GM12878 (cell line): ENCODE results near the gene MDN1. TPM values are rescaled to one million over a fixed set of nuclear protein-coding genes. Genes with fewer than 3 reads are reported as not detected.

ENCODE experiments used
- BCLAF1 ChIP-seq: fragments of 450-650 bp; IDR thresholded peaks from 2 replicates; pipeline ENCODE4 v1.6.1; 2017; ENCODE audit warnings: antibody characterized with exemption, mild to moderate bottlenecking, moderate library complexity
- BHLHE40 ChIP-seq, 2 experiments: fragments of 450-650 bp in 1 of 2; IDR thresholded peaks; 2 replicates each; pipeline ENCODE4 v1.6.1; 2011 to 2017; ENCODE audit warnings: low read depth in 2 of 2, borderline replicate concordance in 1 of 2, improper control_type of control experiment in 1 of 2, low read length in 1 of 2, mild to moderate bottlenecking in 1 of 2
- ESRRA ChIP-seq: IDR thresholded peaks from 2 replicates; pipeline ENCODE4 v1.6.1; 2012; ENCODE audit warnings: mild to moderate bottlenecking, low read length, improper control_type of control experiment
- EZH2 ChIP-seq: IDR thresholded peaks from 2 replicates; pipeline ENCODE4 v1.6.1; 2012; ENCODE audit warnings: low read depth, mild to moderate bottlenecking, control low read depth, inconsistent platforms, low read length, borderline replicate concordance; ENCODE audit not compliant: control insufficient read depth
- HCFC1 ChIP-seq: fragments of 150-350 bp; IDR thresholded peaks from 2 replicates; pipeline ENCODE4 v1.6.1; 2014; ENCODE audit warnings: low read length
- JUNB ChIP-seq: IDR thresholded peaks from 2 replicates; pipeline ENCODE4 v1.6.1; 2016; ENCODE audit warnings: antibody characterized with exemption, mild to moderate bottlenecking
- JUND ChIP-seq: IDR thresholded peaks from 2 replicates; pipeline ENCODE4 v1.6.1; 2012; ENCODE audit warnings: low read depth, mild to moderate bottlenecking, low read length, improper control_type of control experiment, moderate library complexity
- NFYA ChIP-seq: IDR thresholded peaks from 2 replicates; pipeline ENCODE4 v1.6.1; 2011; ENCODE audit warnings: low read depth, mild to moderate bottlenecking, low read length, improper control_type of control experiment, borderline replicate concordance
- NR2C1 ChIP-seq: fragments of 450-650 bp; IDR thresholded peaks from 2 replicates; pipeline ENCODE4 v1.6.1; 2017; ENCODE audit warnings: antibody characterized with exemption, mild to moderate bottlenecking, moderate library complexity
- PKNOX1 ChIP-seq: fragments of 450-650 bp; IDR thresholded peaks from 2 replicates; pipeline ENCODE4 v1.6.1; 2016; ENCODE audit warnings: mild to moderate bottlenecking
- SP1 ChIP-seq: IDR thresholded peaks from one replicate; pipeline ENCODE4 v1.6.1; 2011; ENCODE audit warnings: low read depth, low read length
- SREBF1 ChIP-seq: IDR thresholded peaks from 2 replicates; pipeline ENCODE4 v1.6.1; 2012; ENCODE audit warnings: mild to moderate bottlenecking, low read length
- YY1 ChIP-seq: IDR thresholded peaks from 2 replicates; pipeline ENCODE4 v1.6.1; 2011; ENCODE audit warnings: low read depth, mild to moderate bottlenecking, low read length
- ZBTB40 ChIP-seq: fragments of 450-650 bp; IDR thresholded peaks from 2 replicates; pipeline ENCODE4 v1.6.1; 2016; ENCODE audit warnings: mild to moderate bottlenecking, moderate library complexity, borderline replicate concordance
- ZNF217 ChIP-seq: fragments of 450-650 bp; IDR thresholded peaks from 2 replicates; pipeline ENCODE4 v1.6.1; 2017; ENCODE audit warnings: antibody characterized with exemption, mild to moderate bottlenecking
- ZNF24 ChIP-seq: fragments of 450-650 bp; IDR thresholded peaks from 2 replicates; pipeline ENCODE4 v1.6.1; 2017; ENCODE audit warnings: antibody characterized with exemption, mild to moderate bottlenecking
- polyA plus RNA-seq, 11 experiments: library from polyadenylated mRNA; depleted of rRNA in 4 of 11; unstranded in 6 of 11; stranded (reverse) in 5 of 11; fragments of >200 nt; fragmentation: Nextera tagmentation in 4 of 11; fragmentation: Illumina TruSeq in 1 of 11; extraction: Ambion mirVana in 4 of 11; extraction: Trizol in 1 of 11; gene quantifications; 1 replicate in 1 of 11; 2 replicates in 10 of 11; pipeline versions ENCODE4 v1.2.1 to v1.2.3, GENCODE V29; 2011 to 2016; ENCODE audit warnings: inconsistent platforms in 2 of 11, missing spikeins in 2 of 11, low read depth in 1 of 11
- total RNA-seq, 4 experiments: library from RNA; depleted of rRNA in 3 of 4; stranded (reverse); fragments of >200 nt in 3 of 4; fragmentation: Illumina TruSeq in 1 of 4; extraction: Trizol in 1 of 4; gene quantifications; 2 replicates each; pipeline versions ENCODE4 v1.2.1 to v1.2.3, GENCODE V29; 2013 to 2021
- TF ChIP-seq, protein P1 (sequence below): IDR thresholded peaks from 2 replicates; pipeline ENCODE4 v1.6.1; 2012; ENCODE audit warnings: low read depth, low read length, improper control_type of control experiment
- TF ChIP-seq, protein P2 (sequence below): fragments of 450-650 bp; conservative IDR thresholded peaks from 2 replicates; pipeline ENCODE4 v1.6.1; 2017; ENCODE audit warnings: mild to moderate bottlenecking, moderate library complexity

Gene MDN1
- total and polyA plus RNA-seq, 10 of the 15 experiments (the other 5 are each of a cell fraction or from before 2014, with no cell fraction given), result 14.3 to 50.1 (median 22.1) TPM

GRCh38 chr6:89819336-89820130 lies at the start of gene MDN1 (continued):
- peak; percentile 95 for TF ChIP-seq PKNOX1
- TF ChIP-seq BHLHE40 (IDR thresholded peaks at IDR 0.05; ENCODE audit: borderline replicate concordance in 1 of 2, low read depth in 2 of 2, low read length in 1 of 2), result peak; percentile 56 to 86; a peak in 3 of 4 replicates
- TF ChIP-seq, protein P1, sequence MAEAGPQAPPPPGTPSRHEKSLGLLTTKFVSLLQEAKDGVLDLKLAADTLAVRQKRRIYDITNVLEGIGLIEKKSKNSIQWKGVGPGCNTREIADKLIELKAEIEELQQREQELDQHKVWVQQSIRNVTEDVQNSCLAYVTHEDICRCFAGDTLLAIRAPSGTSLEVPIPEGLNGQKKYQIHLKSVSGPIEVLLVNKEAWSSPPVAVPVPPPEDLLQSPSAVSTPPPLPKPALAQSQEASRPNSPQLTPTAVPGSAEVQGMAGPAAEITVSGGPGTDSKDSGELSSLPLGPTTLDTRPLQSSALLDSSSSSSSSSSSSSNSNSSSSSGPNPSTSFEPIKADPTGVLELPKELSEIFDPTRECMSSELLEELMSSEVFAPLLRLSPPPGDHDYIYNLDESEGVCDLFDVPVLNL, result no peak
- peak; percentile 29; the same call in 1 of the 2 replicates for TF ChIP-seq ZNF217
- TF ChIP-seq, protein P2, sequence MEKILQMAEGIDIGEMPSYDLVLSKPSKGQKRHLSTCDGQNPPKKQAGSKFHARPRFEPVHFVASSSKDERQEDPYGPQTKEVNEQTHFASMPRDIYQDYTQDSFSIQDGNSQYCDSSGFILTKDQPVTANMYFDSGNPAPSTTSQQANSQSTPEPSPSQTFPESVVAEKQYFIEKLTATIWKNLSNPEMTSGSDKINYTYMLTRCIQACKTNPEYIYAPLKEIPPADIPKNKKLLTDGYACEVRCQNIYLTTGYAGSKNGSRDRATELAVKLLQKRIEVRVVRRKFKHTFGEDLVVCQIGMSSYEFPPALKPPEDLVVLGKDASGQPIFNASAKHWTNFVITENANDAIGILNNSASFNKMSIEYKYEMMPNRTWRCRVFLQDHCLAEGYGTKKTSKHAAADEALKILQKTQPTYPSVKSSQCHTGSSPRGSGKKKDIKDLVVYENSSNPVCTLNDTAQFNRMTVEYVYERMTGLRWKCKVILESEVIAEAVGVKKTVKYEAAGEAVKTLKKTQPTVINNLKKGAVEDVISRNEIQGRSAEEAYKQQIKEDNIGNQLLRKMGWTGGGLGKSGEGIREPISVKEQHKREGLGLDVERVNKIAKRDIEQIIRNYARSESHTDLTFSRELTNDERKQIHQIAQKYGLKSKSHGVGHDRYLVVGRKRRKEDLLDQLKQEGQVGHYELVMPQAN, result peak; percentile 93
- TF ChIP-seq YY1, result peak; percentile 76
- no peak for TF ChIP-seq SP1
- no peak for TF ChIP-seq JUNB
- no peak for TF ChIP-seq NFYA
- TF ChIP-seq HCFC1, result peak; percentile 70
- TF ChIP-seq ESRRA, result no peak
- no peak for TF ChIP-seq SREBF1
- no peak for TF ChIP-seq BCLAF1
- no peak for TF ChIP-seq NR2C1
- no peak for TF ChIP-seq JUND
- no peak for TF ChIP-seq EZH2
- peak; percentile 91 for TF ChIP-seq ZBTB40
- TF ChIP-seq ZNF24, result no peak
